Activated B cell treated with CpG ODN at 0.5 μM for 24 hours (primary cell): ENCODE data around the gene HELZ. TPM values are rescaled to one million over a fixed set of nuclear protein-coding genes. Genes with fewer than 3 reads are reported as not detected.

Source experiments
- ATAC-seq: fragments of 200-7000 bp; cut with Tn5 transposase; one replicate; pipeline ENCODE4 v1.10.0; 2021; ENCODE audit warnings: low read depth, mild to moderate bottlenecking, moderate library complexity
- CTCF ChIA-PET: fragments of 350-600 bp; sonication (Branson Sonifier 250); formaldehyde crosslinking; loops from one replicate; lab custom pipeline; 2021; ENCODE audit warnings: antibody characterized with exemption; lab: Charles Lee
- POLR2A ChIA-PET: fragments of 350-600 bp; sonication (Branson Sonifier 250); formaldehyde crosslinking; loops from one replicate; lab custom pipeline; 2021; ENCODE audit warnings: antibody characterized with exemption; lab: Charles Lee
- DNase-seq: peaks from one replicate; pipeline ENCODE4 v3.0.0; 2022
- H3K27ac Mint-ChIP-seq: one replicate; pipeline ENCODE4 v1.8.0; 2020; ENCODE audit warnings: mixed read lengths
- H3K27me3 Mint-ChIP-seq: one replicate; pipeline ENCODE4 v1.8.0; 2021; ENCODE audit warnings: mixed read lengths
- H3K36me3 Mint-ChIP-seq: one replicate; pipeline ENCODE4 v1.8.0; 2021; ENCODE audit warnings: low read depth, mixed read lengths
- H3K4me1 Mint-ChIP-seq: one replicate; pipeline ENCODE4 v1.8.0; 2021; ENCODE audit warnings: mixed read lengths
- H3K4me3 Mint-ChIP-seq: one replicate; pipeline ENCODE4 v1.8.0; 2020; ENCODE audit warnings: mild to moderate bottlenecking, mixed read lengths
- H3K9me3 Mint-ChIP-seq: one replicate; pipeline ENCODE4 v1.8.0; 2020; ENCODE audit warnings: mixed read lengths
- intact Hi-C: fragments of 100-400 bp; cut with micrococcal nuclease; formaldehyde crosslinking; loops from one replicate; pipeline ENCODE4 v1.15.1; 2024
- total RNA-seq: library from RNA; stranded (reverse); gene quantifications from 2 replicates; pipeline ENCODE4 v1.2.3, GENCODE V29; 2022
- TF ChIP-seq, protein P1 (sequence below): fragments of 200-600 bp; IDR thresholded peaks from one replicate; pipeline ENCODE4 v1.8.0; 2022; ENCODE audit warnings: antibody characterized with exemption, mild to moderate bottlenecking

Gene HELZ
- total RNA-seq, 1 donor from 2014 or later = 69.7 TPM

DNA sequence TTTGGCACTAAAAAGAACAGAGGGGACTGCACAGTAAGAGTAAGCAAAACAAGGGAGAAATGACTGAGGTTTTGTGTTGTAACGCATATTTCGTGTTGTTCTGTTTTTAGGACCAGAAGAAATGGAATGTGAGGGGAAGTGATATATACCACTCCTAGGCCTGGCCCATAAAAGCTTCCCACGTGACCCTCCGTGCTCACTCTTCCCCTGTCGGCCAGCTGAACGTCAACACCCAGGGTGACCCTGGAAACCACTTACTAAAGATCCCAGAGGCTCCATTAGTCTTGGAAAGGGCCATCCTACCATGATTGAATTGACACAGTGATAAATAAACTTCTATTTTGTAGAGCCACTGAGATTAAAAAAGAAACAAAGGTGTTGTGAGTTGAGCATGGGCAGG is 79.8 kb downstream of the HELZ start:
- Mint-ChIP-seq H3K27ac (no peak overlapping the region), H3K27me3 (no peaks in the 10 kb centered on the region)
- DNase-seq = no peak

DNA sequence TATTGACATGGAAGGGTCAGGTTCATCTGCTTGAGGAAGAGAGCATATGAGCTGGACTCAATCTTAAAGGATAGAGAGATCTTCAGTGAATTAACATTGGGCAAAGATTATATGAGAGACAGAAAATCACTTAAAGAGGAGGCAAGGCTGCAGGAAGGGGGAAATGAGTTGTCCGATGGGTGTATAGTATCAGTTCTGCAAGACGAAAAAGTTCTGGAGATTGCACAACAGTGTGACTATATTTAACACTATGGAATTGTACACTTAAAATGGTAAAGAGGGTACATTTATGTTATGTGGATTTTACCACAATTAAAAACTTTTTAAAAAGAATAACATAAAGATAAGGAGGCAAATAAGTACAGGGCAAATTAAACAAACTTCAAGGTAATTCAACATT is 80.7 kb downstream of the HELZ start:
- Mint-ChIP-seq H3K27ac (no peak overlapping the region), H3K36me3 (peaks cover 69% of the 10 kb centered on the region), H3K4me1 (no peaks in the 10 kb centered on the region), H3K9me3 (no peaks in the 10 kb centered on the region), H3K4me3 (no peak overlapping the region), H3K27me3 (no peaks in the 10 kb centered on the region)
- intact Hi-C loops = no loop called here
- POLR2A ChIA-PET = no interaction called here
- DNase-seq = no peak
- ATAC-seq = no peak
- TF ChIP-seq, protein P1, sequence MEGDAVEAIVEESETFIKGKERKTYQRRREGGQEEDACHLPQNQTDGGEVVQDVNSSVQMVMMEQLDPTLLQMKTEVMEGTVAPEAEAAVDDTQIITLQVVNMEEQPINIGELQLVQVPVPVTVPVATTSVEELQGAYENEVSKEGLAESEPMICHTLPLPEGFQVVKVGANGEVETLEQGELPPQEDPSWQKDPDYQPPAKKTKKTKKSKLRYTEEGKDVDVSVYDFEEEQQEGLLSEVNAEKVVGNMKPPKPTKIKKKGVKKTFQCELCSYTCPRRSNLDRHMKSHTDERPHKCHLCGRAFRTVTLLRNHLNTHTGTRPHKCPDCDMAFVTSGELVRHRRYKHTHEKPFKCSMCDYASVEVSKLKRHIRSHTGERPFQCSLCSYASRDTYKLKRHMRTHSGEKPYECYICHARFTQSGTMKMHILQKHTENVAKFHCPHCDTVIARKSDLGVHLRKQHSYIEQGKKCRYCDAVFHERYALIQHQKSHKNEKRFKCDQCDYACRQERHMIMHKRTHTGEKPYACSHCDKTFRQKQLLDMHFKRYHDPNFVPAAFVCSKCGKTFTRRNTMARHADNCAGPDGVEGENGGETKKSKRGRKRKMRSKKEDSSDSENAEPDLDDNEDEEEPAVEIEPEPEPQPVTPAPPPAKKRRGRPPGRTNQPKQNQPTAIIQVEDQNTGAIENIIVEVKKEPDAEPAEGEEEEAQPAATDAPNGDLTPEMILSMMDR = no peak
- CTCF ChIA-PET = no interaction called here

More for the DNA sequence above, 79.8 kb downstream of the HELZ start:
- TF ChIP-seq, protein P1 = no peak
- no peak for ATAC-seq
- Mint-ChIP-seq H3K4me1 (no peaks in the 10 kb centered on the region), H3K36me3 (peaks cover 70% of the 10 kb centered on the region), H3K9me3 (no peaks in the 10 kb centered on the region), H3K4me3 (no peak overlapping the region)
- ChIA-PET CTCF (no interaction called here), POLR2A (no interaction called here)
- intact Hi-C loops = no loop called here

DNA sequence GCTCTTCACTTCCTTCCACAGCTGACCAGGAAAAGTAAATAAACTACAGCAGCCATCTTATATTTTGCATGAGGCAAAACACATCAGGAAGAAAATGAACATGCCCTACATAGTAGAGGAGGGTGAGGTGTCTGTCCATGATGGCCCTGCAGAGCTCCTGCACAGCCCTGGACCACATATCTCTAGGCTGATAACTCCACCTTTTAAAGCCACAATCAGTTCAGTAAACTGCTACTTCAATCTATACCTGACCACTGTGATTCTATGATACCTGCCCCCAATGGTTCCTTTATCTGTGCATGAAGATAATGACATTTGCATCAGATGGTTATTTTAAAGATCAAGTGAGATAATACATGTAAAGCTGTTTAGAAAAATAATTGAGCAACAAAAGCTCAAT is 82.2 kb downstream of the HELZ start:
- H3K4me3 Mint-ChIP-seq = no peak overlapping the region
- no peak overlapping the region for H3K27ac Mint-ChIP-seq
- ChIA-PET CTCF (no interaction called here), POLR2A (no interaction called here)
- H3K4me1 Mint-ChIP-seq = no peaks in the 10 kb centered on the region
- ATAC-seq = no peak
- H3K36me3 Mint-ChIP-seq = peaks cover 69% of the 10 kb centered on the region
- no peaks in the 10 kb centered on the region for H3K27me3 Mint-ChIP-seq
- TF ChIP-seq, protein P1 = no peak
- no peak for DNase-seq
- H3K9me3 Mint-ChIP-seq = no peaks in the 10 kb centered on the region
- intact Hi-C loops = no loop called here

DNA sequence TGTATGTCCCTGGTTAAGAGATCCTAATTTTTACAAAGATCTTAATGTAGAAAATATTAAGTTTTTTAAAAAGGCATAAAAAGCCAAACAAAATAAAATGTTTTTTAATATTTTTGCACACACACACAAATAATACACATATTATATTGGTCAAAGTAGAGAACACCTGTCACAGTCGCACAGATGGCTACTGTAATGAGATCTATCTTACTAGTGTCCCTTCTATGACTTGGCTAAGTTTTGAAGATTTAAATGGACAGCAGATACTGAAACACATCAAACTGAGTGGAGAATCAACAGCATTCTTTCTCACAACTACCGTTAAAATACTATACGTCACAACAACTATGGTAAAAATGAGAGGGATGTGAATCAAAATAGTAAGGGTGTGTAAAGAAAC is 83.4 kb downstream of the HELZ start:
- Mint-ChIP-seq H3K27me3 (no peaks in the 10 kb centered on the region), H3K4me3 (no peak overlapping the region), H3K36me3 (peaks cover 69% of the 10 kb centered on the region), H3K27ac (no peak overlapping the region), H3K9me3 (no peaks in the 10 kb centered on the region), H3K4me1 (no peaks in the 10 kb centered on the region)
- ChIA-PET POLR2A (no interaction called here), CTCF (no interaction called here)
- no peak for DNase-seq
- no peak for ATAC-seq
- TF ChIP-seq, protein P1 = no peak
- intact Hi-C loops = no loop called here

DNA sequence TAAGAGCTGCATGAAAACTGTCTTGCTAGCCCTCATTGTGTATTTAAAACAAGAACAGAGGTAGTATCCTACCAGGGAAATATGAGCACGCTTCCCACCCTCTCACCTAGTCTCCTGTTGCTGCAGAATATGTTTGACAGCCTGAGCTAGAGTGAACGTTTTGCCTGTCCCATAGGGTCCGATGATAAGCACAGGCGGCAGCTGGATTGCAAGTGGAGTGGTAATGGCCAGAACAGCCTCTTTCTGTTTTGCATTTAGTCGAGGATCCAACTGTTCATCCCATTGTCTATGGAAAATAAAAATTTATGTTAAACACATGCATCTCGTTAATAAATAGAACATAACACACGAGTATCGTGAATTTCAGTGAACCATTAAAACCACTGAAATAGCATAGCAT is 84.2 kb downstream of the HELZ start:
- Mint-ChIP-seq H3K9me3 (no peaks in the 10 kb centered on the region), H3K27ac (no peak overlapping the region), H3K4me1 (no peaks in the 10 kb centered on the region), H3K4me3 (no peak overlapping the region), H3K36me3 (peaks cover 67% of the 10 kb centered on the region), H3K27me3 (no peaks in the 10 kb centered on the region)
- ChIA-PET POLR2A (no interaction called here), CTCF (no interaction called here)
- DNase-seq (no peak), ATAC-seq (no peak)
- TF ChIP-seq, protein P1 = no peak
- intact Hi-C loops = no loop called here
